22Rv1 (cell line): ENCODE measurements around the gene MRPS7.

Source experiments
- ZFX ChIP-seq: fragments of 450-650 bp; IDR thresholded peaks from 2 replicates; pipeline ENCODE4 v1.6.1; 2017; ENCODE audit warnings: antibody characterized with exemption, borderline replicate concordance
- TF ChIP-seq, protein P1 (sequence below): fragments of 450-650 bp; IDR thresholded peaks from 2 replicates; pipeline ENCODE4 v1.5.1; 2017; ENCODE audit warnings: mild to moderate bottlenecking

- TF ChIP-seq, protein P1, sequence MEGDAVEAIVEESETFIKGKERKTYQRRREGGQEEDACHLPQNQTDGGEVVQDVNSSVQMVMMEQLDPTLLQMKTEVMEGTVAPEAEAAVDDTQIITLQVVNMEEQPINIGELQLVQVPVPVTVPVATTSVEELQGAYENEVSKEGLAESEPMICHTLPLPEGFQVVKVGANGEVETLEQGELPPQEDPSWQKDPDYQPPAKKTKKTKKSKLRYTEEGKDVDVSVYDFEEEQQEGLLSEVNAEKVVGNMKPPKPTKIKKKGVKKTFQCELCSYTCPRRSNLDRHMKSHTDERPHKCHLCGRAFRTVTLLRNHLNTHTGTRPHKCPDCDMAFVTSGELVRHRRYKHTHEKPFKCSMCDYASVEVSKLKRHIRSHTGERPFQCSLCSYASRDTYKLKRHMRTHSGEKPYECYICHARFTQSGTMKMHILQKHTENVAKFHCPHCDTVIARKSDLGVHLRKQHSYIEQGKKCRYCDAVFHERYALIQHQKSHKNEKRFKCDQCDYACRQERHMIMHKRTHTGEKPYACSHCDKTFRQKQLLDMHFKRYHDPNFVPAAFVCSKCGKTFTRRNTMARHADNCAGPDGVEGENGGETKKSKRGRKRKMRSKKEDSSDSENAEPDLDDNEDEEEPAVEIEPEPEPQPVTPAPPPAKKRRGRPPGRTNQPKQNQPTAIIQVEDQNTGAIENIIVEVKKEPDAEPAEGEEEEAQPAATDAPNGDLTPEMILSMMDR, result no peak
- no peak for TF ChIP-seq ZFX
Measured at GRCh38 chr17:75232786-75233185, 28.9 kb upstream of the MRPS7 start.
